GM12872 (cell line): ENCODE results near the gene PDIA2.

Experiments used
- CTCF ChIP-seq: IDR thresholded peaks from 3 replicates; pipeline ENCODE4 v1.5.1; 2011; ENCODE audit warnings: low read depth, mild to moderate bottlenecking, low read length, moderate library complexity; ENCODE audit not compliant: insufficient read depth

The PDIA2 gene

GRCh38 chr16:314351-314750 is 31.4 kb downstream of the PDIA2 start:
- no peak for TF ChIP-seq CTCF

- TF ChIP-seq CTCF, result no peak
These were observed 31.9 kb downstream of the PDIA2 start for GRCh38 chr16:314795-315299.

- no peak for TF ChIP-seq CTCF
These were observed 33.9 kb downstream of the PDIA2 start for GRCh38 chr16:316741-317464.

GRCh38 chr16:317583-317982 is 34.6 kb downstream of the PDIA2 start:
- TF ChIP-seq CTCF, result no peak

GRCh38 chr16:318628-319027 is 35.7 kb downstream of the PDIA2 start:
- TF ChIP-seq CTCF, result peak; percentile 26; the same call in 2 of the 3 replicates

- no peak for TF ChIP-seq CTCF
These were observed 37.2 kb downstream of the PDIA2 start for GRCh38 chr16:320206-320605.

GRCh38 chr16:321532-321931 is 38.6 kb downstream of the PDIA2 start:
- no peak for TF ChIP-seq CTCF
